K562 (cell line): ENCODE results near the gene KISS1R. TPM values are rescaled to one million over a fixed set of nuclear protein-coding genes. Genes with fewer than 3 reads are reported as not detected.

ENCODE experiments used
- GATAD2B ChIP-seq: fragments of 450-650 bp; IDR thresholded peaks from 2 replicates; pipeline ENCODE4 v1.6.1; 2017; ENCODE audit warnings: mild to moderate bottlenecking, borderline replicate concordance
- KAT7 ChIP-seq: sonication (generic); formaldehyde crosslinking; IDR thresholded peaks from 2 replicates; pipeline ENCODE4 v1.8.0; 2022; ENCODE audit warnings: missing genetic modification reagents, mild to moderate bottlenecking, borderline replicate concordance
- NKRF ChIP-seq: fragments of 450-650 bp; IDR thresholded peaks from 2 replicates; pipeline ENCODE4 v1.6.1; 2016; ENCODE audit warnings: borderline replicate concordance
- POLR2A ChIP-seq: fragments of 450-650 bp; conservative IDR thresholded peaks from 2 replicates; pipeline ENCODE4 v1.6.1; 2016
- RAD51 ChIP-seq: fragments of 450-650 bp; IDR thresholded peaks from 2 replicates; pipeline ENCODE4 v1.7.1; 2016; ENCODE audit warnings: low read depth, mild to moderate bottlenecking, borderline replicate concordance
- RERE ChIP-seq: sonication (generic); formaldehyde crosslinking; IDR thresholded peaks from 2 replicates; pipeline ENCODE4 v1.8.0; 2023; ENCODE audit warnings: missing genetic modification reagents, mild to moderate bottlenecking, borderline replicate concordance
- RNF2 ChIP-seq: sonication (generic); IDR thresholded peaks from 2 replicates; pipeline ENCODE4 v1.6.1; 2016
- SRF ChIP-seq, 2 experiments: fragments of 250-450, 450-650 bp in 1 of 2; sonication (Bioruptor Pico) in 1 of 2; sonication (generic) in 1 of 2; formaldehyde crosslinking; IDR thresholded peaks; 2 replicates each; pipeline versions ENCODE4 v1.5.0 to v1.5.1; 2020 to 2022; ENCODE audit warnings: mild to moderate bottlenecking in 1 of 2, missing genetic modification reagents in 1 of 2
- SUPT5H ChIP-seq: fragments of 450-650 bp; IDR thresholded peaks from 2 replicates; pipeline ENCODE4 v1.6.1; 2016
- TEAD1 ChIP-seq, 2 experiments: fragments of 450-650 bp in 1 of 2; sonication (generic) in 1 of 2; formaldehyde crosslinking; IDR thresholded peaks; 2 replicates each; pipeline versions ENCODE4 v1.4.0 to v1.8.0; 2020 to 2022; ENCODE audit warnings: mild to moderate bottlenecking in 2 of 2, missing genetic modification reagents in 1 of 2
- THAP7 ChIP-seq: fragments of 250-450 bp; sonication (Bioruptor Pico); IDR thresholded peaks from 2 replicates; pipeline ENCODE4 v1.5.0; 2021
- TOE1 ChIP-seq, 2 experiments: fragments of 450-650 bp in 1 of 2; sonication (generic) in 1 of 2; formaldehyde crosslinking in 1 of 2; IDR thresholded peaks; 2 replicates each; pipeline versions ENCODE4 v1.7.1 to v1.8.0; 2016 to 2022; ENCODE audit warnings: borderline replicate concordance in 2 of 2, mild to moderate bottlenecking in 2 of 2, antibody characterized with exemption in 1 of 2, inconsistent platforms in 1 of 2, low read depth in 1 of 2, missing genetic modification reagents in 1 of 2, moderate library complexity in 1 of 2
- ZNF398 ChIP-seq: fragments of 250-450 bp; sonication (Bioruptor Pico); IDR thresholded peaks from 2 replicates; pipeline ENCODE4 v1.8.0; 2021; ENCODE audit warnings: moderate library complexity, mild to moderate bottlenecking, inconsistent platforms
- polyA plus RNA-seq, 8 experiments: library from polyadenylated mRNA; depleted of rRNA in 4 of 8; stranded (reverse) in 5 of 8; unstranded in 3 of 8; fragments of >200 nt; fragmentation: Nextera tagmentation in 2 of 8; fragmentation: Illumina TruSeq in 1 of 8; extraction: Ambion mirVana in 2 of 8; extraction: Trizol in 1 of 8; gene quantifications; 2 replicates each; pipeline versions ENCODE4 v1.2.1 to v1.2.3, GENCODE V29; 2011 to 2014; ENCODE audit warnings: inconsistent platforms in 1 of 8, missing spikeins in 1 of 8
- total RNA-seq, 7 experiments: library from RNA; depleted of rRNA in 6 of 7; stranded (reverse); fragments of >200 nt in 6 of 7; fragmentation: Illumina TruSeq in 2 of 7; extraction: Trizol in 2 of 7; gene quantifications; 2 replicates each; pipeline versions ENCODE4 v1.2.1 to v1.2.3, GENCODE V29; 2011 to 2021; ENCODE audit warnings: low replicate concordance in 1 of 7

KISS1R gene
- total and polyA plus RNA-seq, 9 of the 15 experiments (the other 6 are each of a cell fraction or from before 2014, with no cell fraction given) = 0.37 to 39.4 (median 2.0) TPM

GRCh38 chr19:916645-917322 lies 349 bp upstream of the KISS1R start (continued):
- no peak for TF ChIP-seq ZNF398 (CRISPR knock-in tag)
- TF ChIP-seq NKRF = 0 out of 2 replicates have a peak, but pooled peaks have one; percentile 9
- 0 out of 4 replicates have a peak, but pooled peaks of 1 of the 2 experiments have one; percentile 12 for TF ChIP-seq TEAD1 (CRISPR knock-in tag; IDR thresholded peaks at IDR 0.05)
- peak; percentile 70 for TF ChIP-seq SUPT5H
- no peak for TF ChIP-seq RERE (CRISPR knock-in tag)
- TF ChIP-seq KAT7 (CRISPR knock-in tag) = no peak
- no peak for TF ChIP-seq GATAD2B
- TF ChIP-seq POLR2A = peak; percentile 66
- TF ChIP-seq RAD51 = no peak
- no peak for TF ChIP-seq SRF (CRISPR knock-in tag; IDR thresholded peaks at IDR 0.05)
- TF ChIP-seq TOE1 (IDR thresholded peaks at IDR 0.05; ENCODE audit: borderline replicate concordance) = no peak
- 0 out of 2 replicates have a peak, but pooled peaks have one; percentile 33 for TF ChIP-seq TOE1 (CRISPR knock-in tag; IDR thresholded peaks at IDR 0.05; ENCODE audit: borderline replicate concordance, low read depth)
- no peak for TF ChIP-seq THAP7 (CRISPR knock-in tag)
- no peak; the same call in 1 of the 2 replicates for TF ChIP-seq RNF2
